ENCODE results near the gene SLC14A1.

SLC14A1 gene

GRCh38 chr18:45793264-45793965 is 69.4 kb downstream of the SLC14A1 start:
- no peak for DNase-seq (ENCODE audit: low read depth, low spot score)

GRCh38 chr18:45801416-45802004 is 77.5 kb downstream of the SLC14A1 start:
- no peak for DNase-seq (ENCODE audit: low read depth, low spot score)

Data from smooth muscle cell of the brain vasculature (primary cell).